GM19452 (cell line): Measurements from ENCODE around the gene SIGLEC6.

Experiments
- ATAC-seq: cut with Tn5 transposase; IDR thresholded peaks from one replicate; pipeline ENCODE4 v1.9.1; 2021; ENCODE audit not compliant: unreplicated experiment

SIGLEC6 gene

DNA sequence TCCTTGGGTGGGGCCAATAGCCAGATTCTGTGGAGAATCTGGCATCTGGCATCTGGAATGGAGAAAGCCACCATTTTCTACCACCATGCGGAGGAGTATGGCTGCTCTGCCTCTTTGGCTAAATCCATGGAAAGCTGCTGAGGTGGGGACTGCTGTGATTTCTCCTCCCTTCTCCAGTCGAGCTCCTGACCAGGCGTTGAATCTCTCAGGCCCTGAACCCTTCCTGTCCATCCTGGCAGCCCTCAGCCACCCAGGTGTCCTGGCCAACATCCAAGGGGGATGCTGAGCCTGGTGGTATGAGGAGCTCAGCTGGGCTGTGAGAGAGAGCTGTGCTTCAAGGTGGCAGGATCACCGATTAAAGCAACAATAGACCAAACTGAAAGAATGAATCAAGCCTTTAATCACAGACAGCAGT is 17.4 kb upstream of the SIGLEC6 start:
- ATAC-seq: no peak

DNA sequence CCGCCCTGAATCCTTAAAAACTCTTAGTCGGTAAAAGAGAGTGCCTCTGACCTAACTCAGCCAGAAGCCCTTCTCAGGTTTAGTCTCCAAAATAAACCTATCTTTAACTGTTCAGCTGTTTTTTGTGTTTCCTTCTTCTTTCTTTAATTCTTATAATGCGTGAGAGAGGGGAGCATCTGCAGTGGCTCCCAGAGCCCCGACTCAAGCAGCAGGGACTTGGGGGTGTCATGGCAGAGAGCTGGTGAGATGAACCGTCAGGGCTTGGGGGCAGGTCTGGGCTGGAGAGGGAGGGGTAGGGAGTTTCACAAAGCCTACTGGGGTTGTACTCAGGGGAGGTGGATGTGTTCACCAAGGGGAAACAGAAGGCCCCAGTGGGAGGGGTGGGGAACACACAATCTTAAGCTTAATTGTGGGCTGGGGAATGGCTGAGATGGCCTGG is 16.8 kb upstream of the SIGLEC6 start:
- no peak for ATAC-seq

DNA sequence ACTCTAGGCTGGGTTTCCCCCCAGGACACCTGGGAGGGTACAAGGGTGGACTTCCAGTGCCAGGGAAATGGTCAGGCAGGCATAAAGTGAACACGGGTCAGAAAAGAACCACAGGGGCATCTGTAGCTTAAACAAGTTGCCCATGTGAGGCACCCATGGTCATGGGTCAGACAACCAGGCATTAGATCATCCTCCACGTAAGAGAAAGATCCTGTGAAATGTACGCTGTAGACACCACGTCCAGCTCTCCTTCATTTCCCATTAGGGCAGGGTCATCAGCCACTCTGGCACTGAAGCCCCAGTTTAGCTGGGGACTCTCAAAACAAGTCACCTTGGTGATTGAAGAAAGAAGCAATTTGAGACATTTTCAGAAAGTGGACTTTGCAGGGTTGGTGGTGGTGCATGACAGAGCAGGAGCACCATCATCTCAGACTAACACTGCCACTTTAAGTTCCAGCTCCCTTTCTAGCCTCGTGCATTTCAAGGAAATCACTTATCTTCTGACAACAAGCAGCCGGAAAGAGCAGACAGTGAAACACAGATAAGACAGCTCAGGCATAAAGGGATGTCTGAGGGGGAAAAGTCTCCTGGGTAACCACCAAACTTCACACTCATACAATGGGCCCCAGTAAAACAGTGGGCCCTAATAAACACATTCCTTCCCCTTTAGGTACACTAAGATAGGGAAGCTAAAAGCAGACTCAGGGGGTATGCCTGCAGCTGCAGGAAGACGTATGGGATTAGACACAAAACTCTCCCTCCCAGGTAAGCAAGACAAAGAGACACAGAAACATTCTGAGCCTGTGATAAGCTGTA is 16.1 kb upstream of the SIGLEC6 start:
- ATAC-seq: no peak

DNA sequence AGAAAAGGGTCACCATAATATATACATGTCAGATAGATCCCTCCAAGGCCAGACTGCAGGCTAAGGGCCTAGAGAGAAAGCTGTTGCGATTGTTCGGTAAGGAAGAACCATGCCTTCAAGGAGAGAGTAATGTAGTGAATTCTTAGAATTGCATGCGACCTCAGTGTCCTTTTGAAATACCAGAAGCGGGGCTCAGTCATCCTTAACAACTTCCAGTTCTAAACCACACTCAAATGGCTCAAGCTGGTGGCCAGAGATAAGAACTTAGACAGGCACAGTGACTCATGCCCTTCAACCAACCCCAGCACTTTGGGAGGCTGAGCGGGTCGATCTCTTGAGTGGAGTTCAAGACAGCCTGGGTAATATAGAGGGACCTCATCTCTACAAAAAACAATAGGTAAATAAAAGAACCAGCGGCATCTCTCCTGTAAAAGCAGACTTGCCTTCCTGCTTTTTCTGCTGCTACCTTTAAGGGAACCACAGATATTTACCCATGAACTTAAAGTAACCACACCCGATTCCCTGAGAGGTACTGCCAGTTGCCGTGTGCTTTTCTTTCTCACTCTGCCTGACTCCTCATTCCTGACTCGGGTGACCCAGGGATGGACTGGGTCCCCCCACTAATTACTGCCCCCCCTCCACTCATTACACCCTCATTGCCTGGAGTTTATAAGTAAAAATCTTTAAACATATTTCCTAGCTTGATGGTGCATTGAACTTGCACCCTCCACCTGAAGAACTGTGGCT is 15.4 kb upstream of the SIGLEC6 start:
- no peak for ATAC-seq

DNA sequence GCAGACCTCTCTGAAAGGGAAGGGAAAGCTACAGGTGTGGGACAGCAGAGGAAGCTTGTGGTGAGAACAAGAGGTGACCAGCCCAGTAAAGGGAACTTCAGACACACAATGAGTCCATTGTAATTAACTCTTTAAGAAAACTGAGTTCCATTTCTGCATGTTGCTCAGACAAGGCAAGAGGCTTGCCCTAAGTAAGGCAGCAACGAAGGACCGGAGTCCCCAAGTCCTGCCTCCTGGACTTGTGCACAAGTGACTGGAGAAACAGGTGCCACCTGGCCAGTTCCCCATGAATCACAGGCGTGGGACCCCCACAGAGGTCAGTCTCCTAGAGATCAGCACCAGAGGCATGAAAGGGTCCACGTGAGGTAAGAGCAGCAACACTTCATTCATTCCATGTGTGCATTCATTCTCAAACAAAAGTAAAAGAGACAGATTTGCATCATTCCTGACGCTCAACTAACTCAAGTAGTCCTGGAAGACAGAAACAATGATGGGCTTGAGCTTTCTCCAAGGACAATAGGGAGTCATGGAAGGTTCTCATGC is 14.7 kb upstream of the SIGLEC6 start:
- ATAC-seq: no peak

DNA sequence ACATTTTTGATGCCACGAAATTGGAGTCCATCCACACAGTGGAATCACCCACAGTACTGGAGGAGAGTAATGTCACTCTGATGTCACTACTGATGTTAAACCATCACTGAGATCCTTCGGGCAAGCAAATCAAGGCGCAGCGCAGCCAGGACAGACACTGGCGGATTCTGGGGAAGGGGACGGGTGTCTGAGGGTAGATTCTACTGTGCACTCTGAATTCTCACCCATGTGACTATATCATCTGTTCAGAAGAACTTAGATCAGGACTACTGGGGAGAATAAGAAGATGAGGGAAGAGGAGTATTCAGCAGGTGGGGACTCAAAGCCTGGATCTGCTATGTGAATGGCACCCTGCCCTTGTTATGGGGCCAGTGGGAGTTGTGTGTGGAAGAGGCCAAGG is 12.6 kb upstream of the SIGLEC6 start:
- ATAC-seq: no peak

DNA sequence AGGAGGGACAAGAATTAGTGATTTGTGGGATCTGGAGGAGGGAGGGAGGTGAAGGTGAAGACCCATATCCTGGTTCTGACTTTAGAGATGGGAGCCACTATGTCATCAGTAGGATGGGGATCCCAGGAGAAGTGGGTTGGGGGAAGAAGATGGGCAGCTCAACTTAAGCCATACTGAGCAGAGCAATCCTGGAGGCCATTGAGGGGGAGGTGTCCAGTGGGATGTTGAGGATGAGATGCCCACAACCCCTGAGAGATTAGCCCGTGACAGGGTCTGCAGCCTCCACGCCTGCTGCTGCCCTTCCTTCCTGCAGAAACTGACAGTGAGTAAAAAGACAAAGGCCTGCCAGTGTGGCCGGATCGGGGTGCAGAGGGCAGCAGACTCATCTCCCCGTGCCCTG is 11.2 kb upstream of the SIGLEC6 start:
- no peak for ATAC-seq

DNA sequence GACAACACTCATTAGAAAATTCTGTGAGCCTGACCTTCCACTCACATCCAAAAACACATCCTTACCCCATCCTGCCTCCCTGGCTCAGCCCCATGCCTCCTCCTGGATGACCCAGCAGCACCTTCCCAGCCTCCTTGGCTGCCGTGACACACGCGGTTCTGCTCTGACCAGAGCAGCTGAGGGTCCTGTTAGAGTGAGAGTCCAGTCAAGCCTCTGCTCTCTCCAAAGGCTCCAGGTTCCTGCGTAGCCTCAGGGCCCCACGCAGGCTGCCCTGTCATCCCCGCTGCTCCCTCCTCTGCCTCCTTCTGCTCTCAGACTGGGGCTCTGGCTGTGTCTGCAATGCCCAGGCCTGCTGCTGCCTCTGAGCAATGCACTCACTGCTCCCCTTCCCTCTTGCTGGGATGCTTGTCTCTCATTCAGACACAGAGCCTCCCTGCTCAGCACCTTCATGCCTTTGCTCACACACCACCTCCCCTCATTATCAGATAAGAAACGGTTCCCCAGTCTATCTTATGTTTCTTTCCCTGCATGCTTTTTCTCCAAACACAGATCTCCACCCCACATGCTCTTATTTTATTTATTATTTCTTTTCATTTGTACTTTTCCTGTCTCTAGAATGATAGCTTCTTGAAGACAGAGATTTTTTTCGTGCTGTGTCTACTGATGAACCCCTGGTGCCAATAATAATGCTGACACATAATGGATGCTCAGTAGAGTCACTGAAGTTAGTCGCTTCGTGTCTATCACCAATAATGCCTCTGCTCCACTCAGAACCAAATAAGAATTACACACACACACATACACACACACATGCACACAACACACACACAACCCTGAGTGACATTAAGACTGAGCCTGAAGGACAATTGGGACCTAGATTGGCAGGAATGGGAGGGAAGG is 10.2 kb upstream of the SIGLEC6 start:
- ATAC-seq: no peak

DNA sequence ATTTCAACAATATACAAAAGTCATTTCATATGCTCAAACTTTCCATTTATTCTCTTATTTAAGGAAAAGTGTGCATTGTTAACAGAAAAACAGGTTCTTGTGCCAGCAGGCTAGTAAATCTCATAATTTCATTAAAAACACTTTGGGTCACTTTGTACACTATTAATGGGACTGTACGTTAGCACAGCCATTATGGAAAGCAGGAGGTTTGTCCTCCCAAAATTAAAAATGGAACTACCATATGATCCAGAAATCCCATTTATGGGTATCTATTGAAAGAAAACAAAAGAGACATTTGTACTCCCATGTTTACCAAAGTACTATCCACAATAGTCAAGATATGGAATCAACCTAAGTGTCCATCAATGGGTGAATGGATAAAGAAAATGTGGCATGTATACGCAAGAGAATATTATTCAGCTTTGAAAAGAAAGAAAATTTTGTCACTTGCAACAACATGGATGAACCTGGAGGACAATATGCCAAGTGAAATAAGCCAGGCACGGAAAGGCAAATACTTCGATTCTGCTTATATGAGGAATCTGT is 8.4 kb upstream of the SIGLEC6 start:
- no peak for ATAC-seq

DNA sequence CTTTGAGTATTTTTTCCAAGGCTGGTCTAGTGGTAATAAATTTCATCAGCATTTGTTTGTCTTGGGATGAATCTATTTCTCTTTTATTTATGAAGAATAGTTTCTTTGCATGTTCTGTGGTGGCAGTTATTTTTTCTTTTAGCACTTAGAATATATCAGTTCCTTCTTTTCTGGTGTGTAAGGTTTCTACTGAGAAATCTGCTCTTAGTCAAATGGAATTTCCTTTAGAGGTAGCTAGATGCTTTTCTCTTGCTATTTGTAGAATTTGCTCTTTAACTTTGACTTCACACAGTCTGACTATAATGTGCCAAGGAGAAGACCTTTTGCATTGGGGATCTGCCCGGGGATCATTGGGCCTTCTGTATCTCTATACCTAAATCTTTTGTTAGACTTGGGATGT is 4.1 kb upstream of the SIGLEC6 start:
- ATAC-seq: no peak

DNA sequence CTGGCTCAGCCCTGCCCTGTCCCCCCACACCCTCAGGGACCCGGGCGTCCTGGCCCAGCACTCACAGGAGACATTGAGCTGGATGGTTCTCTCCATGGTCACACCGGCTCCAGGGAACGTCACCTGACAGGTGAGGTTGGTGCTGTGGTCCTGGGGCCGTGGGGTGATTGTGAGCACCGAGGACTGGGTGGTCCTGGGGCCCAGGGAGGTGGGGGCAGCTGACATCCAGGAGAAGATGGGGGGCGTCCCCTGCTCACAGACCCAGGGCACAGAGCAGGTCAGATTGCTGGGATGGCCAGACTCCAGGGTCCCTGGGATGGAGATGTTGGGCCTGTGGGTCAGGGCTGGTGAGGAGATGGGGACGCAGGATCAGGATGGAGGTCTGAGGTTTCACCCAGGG is 854 bp downstream of the SIGLEC6 start:
- ATAC-seq: no peak

DNA sequence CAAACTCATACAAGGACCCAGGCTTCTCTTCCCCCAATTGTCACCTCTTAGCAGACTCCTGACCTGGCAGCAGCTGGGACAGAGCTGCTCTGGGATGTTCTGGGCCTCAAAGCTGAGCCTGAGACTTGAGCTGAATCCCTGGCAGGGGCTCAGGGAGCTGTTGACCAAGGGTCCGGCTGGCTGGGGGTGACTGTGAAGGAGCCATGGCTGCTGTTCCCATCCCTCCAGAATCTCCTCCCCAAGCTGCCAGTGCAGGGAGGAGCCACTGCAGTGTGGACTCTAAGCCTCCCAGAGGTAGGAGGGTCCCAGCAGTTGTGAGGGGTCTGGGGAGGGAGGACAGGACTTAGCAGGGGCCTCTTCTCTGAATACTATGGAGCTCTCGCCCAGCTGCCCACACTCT is 2.2 kb downstream of the SIGLEC6 start:
- ATAC-seq: no peak

DNA sequence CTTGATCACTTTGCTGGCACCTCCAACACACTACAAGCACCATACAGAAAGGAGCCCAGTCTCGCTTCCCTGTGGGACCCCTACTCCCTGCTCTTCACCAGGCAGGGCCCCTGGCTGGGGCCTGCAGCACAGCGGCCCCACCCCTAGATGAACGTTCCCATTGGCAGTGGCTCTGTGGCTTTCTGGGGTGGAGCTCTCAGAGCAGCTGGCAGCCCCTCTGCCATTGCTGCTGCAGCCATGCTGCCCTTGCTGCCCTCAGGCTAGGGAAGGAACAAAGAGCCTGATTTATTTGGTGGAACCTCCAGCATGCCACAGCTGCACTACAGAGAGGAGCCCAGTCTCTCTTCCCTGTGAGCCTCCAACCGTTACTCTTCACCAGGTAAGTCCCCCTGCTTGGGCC is 5.8 kb downstream of the SIGLEC6 start:
- no peak for ATAC-seq

DNA sequence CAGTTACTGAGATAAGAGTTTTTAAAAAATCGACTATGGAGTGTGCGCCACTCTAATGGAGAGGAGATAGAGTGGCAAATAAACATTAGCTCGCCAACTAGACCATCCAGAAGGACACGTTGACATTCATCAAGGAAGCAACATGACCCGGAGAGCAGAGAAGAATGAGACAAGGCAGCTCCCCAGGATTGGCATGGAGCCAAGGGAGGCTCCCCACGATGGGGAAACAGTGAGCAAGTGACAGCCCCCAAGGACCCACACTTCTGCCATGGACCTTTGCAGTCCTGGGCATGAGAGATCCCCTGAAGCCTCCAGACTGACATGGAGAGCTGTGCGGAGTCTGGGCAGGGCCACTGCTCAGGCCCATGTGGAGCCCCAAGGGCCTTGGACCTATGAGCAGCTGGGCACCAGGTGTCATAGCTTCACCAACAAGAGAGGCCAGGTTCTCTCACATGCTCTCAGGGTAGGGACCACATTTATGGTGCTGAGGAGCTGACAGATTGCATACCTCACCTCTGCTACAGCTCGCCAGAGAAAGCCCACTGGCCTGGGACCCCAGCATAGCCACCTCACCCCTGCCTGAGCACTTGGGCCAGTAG is 6.7 kb downstream of the SIGLEC6 start:
- ATAC-seq: no peak

DNA sequence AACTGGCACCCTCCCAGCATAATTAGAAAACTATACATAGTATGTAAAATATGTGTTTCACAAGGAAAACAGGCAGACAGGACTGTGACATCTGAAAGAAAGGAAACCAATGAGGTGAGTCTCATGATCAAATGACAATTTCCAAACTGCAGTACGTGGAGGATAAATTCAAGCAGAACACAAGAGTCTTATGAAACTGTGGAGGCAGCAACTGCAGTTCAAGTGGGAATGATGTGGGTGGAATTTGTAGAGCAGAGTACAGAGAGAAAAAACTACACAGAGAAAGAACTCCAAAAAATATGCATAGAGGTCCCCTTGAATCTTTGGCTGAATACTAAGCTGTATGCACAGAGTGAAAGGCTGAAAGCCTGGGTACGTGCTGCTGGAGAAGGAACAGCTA is 9.7 kb downstream of the SIGLEC6 start:
- ATAC-seq: no peak

DNA sequence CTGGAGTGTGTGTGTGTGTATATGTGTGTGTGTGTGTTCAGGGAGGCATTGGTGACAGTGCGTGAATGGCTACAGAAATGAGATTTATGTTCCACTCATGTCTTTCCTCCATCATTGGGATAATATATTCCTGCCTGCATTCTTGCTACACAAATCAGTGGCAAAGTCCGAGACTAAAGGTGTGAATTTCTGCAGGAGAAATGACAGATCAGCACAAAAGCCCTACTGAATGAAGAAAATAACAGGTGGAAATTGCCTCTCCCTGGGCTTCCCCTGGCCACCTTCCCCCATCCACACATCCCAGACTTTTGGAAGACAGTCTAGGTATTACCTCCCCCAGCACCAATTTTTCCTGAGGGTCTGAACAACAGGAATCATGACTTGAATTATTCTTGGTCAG is 10.1 kb downstream of the SIGLEC6 start:
- no peak for ATAC-seq

DNA sequence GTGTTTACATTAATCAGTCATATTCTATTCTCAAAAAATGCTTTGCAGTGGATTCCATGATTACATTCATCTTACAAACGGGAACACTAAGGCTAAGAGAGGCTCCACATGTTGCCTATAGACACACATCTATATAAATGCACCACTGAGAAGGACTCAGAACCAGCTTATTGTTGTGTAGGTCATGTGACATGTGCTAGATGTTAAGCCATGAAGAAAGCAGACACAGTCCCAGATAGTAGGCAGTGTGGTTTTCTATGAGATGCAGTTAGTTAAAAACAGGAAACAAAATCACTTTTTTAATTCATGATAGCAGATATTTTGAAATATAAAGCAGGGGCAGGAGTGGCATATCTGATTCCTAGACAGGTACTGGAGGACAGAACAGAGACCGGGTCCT is 10.7 kb downstream of the SIGLEC6 start:
- ATAC-seq: no peak

DNA sequence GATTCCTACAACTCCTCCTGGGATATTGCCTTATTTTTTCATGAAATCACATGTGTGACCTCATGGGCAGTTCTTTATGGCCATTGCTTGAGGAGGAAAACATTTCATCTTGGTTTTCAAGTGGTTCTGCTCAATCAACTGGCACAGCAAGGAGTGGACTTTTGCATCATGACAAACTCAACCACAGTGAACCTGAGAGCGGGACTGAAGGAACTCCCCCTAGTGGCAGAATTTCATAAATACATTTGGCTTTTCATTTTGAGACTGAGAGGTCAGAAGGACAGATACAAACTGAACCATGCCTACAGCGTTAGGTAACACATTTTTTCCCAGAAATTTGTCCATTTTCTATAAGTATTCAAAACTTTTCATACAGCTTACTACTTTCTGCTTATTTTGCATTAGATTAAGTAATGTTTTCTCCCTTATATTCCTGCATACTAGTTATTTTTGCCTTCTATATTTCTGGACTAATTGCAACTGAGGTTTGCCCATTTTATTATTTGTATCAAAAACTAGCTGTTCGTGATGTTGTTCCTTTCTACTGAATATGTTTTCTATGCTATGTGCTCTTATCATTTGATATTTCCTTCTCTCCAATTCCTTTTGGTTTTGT is 16.5 kb downstream of the SIGLEC6 start:
- ATAC-seq: no peak

DNA sequence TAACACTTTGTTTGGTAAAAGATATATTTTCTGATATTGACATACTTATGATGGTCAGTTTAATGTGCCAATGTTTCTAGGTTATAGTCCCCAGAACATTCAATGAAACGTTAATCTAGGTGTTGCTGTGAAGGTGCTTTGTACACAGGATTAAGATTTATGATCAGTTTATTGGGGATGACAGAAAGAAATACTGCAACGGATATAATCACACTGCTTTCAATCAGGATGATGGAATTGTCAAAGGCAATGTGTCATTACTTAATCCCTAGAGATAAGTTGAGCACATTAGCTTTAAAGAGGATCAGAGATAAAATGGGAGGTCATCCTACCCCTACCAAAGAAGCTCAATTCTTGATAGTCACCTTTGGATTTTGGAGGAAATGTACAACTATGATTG is 17.5 kb downstream of the SIGLEC6 start:
- no peak for ATAC-seq

DNA sequence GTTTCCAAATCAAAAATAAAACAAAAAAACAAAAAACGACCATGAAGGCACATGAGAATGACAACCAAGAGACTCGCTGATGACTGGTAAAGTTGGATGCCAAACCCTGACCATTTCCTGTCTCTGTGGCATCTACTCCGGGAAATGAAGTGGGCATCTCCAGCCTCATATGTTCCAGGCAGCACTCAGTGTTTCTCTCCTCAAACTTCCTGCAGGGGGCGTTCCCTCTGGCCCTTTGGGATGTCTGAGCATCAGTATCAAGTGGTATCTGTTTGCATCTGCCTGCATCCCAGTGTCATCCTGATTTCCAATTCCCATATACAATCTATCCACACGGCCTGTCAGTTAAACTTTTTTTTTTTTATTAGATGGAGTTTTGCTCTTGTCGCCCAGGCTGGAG is 20.1 kb downstream of the SIGLEC6 start:
- no peak for ATAC-seq
